Sigmoid colon (tissue), 7 donors: ENCODE measurements around the gene IL16. TPM values are rescaled to one million over a fixed set of nuclear protein-coding genes. Genes with fewer than 3 reads are reported as not detected.

Experiments
- DNase-seq: peaks from one replicate; pipeline ENCODE4 v3.0.0-alpha.2; 2019
- H3K27ac ChIP-seq, 4 donors: fragments of 200-600 bp; sonication (generic); one replicate each; pipeline ENCODE4 v1.5.1; 2016 to 2019; ENCODE audit warnings: mild to moderate bottlenecking in 1 of 4
- H3K27me3 ChIP-seq, 3 donors: fragments of 200-600 bp; sonication (generic); one replicate each; pipeline ENCODE4 v1.5.1; 2019; ENCODE audit warnings: mild to moderate bottlenecking in 1 of 3
- H3K36me3 ChIP-seq, 4 donors: fragments of 200-600 bp; sonication (generic); one replicate each; pipeline ENCODE4 v1.5.1; 2016 to 2019
- H3K4me1 ChIP-seq, 4 donors: fragments of 200-600 bp; sonication (generic); one replicate each; pipeline ENCODE4 v1.5.1; 2017 to 2019
- H3K4me3 ChIP-seq, 4 donors: fragments of 200-600 bp; sonication (generic); one replicate each; pipeline ENCODE4 v1.5.1; 2017 to 2019; ENCODE audit warnings: mild to moderate bottlenecking in 2 of 4, moderate library complexity in 1 of 4
- H3K9me3 ChIP-seq, 4 donors: fragments of 200-600 bp in 3 of 4; sonication (generic) in 3 of 4; one replicate each; pipeline versions ENCODE4 v1.5.1 to v1.6.1; 2013 to 2019
- EP300 ChIP-seq, 4 donors: sonication (generic); formaldehyde crosslinking; IDR thresholded peaks; one replicate each; pipeline ENCODE4 v1.6.1; 2017; ENCODE audit warnings: antibody characterized with exemption in 4 of 4
- POLR2A ChIP-seq, 2 donors: fragments of 450-650 bp; IDR thresholded peaks; one replicate each; pipeline ENCODE4 v1.6.1; 2016; ENCODE audit warnings: antibody characterized with exemption in 2 of 2, mild to moderate bottlenecking in 2 of 2, moderate library complexity in 2 of 2
- POLR2AphosphoS5 ChIP-seq, 4 donors: sonication (generic); formaldehyde crosslinking; IDR thresholded peaks; one replicate each; pipeline ENCODE4 v1.6.1; 2017; ENCODE audit warnings: antibody characterized with exemption in 4 of 4
- WGBS, 2 donors: extraction: QIAGEN DNeasy Blood & Tissue Kit; methylation state at CpG; one replicate each; pipeline ENCODE4 v1.1.7; 2013; 5-methylcytosine and 5-hydroxymethylcytosine counted together
- intact Hi-C: fragments of 100-400 bp; cut with DNase I; formaldehyde crosslinking; loops from one replicate; pipeline ENCODE4 v1.15.1; 2023
- polyA plus RNA-seq, 3 donors: library from polyadenylated mRNA; stranded (reverse); fragments of 200-250 nt; gene quantifications; one replicate each; pipeline ENCODE4 v1.2.3, GENCODE V29; 2013
- total RNA-seq, 4 donors: library from RNA; depleted of rRNA; stranded (reverse); fragments of >200 nt; gene quantifications; one replicate each; pipeline ENCODE4 v1.1.0, GENCODE V29; 2016
- TF ChIP-seq, protein P1 (sequence below), 4 experiments: fragments of 450-650 bp in 3 of 4; fragments of 200-600 bp in 1 of 4; IDR thresholded peaks; one replicate each; pipeline ENCODE4 v1.5.1; 2016 to 2019; ENCODE audit warnings: antibody characterized with exemption in 4 of 4, mild to moderate bottlenecking in 3 of 4, moderate library complexity in 2 of 4
- donor health status: healthy with polysubstance abuse.
- donor health status: Bipolar disorder and iron deficiency.
- donor health status: healthy.

IL16 gene
- total and polyA plus RNA-seq, 7 donors, result 3.0 to 52.8 (median 8.9) TPM

DNA sequence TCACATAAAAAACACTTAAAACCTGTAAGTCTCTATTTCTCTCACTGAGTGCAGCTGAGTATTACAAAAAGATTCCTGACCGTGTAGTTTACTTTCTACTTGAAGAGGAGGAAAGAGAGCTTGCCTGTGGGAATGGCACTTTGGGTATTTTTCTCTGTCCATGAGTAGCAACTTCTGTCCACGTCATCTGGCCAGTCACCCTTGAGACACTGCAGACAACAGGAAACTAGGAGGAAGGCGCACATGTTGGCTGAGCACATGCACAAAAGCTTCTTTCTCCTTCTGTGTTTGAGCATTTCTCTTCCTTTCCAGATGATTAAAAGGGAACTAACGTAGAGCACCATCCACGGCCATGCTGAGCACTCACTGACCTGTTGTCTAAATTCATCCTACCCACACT, 107.5 kb downstream of the IL16 start:
- H3K36me3 ChIP-seq, result peaks cover 0 to 4% (median 1%) of the 10 kb centered on the region in 4 donors
- H3K27ac ChIP-seq, result peak overlapping the region; percentile 27 to 54 (median 49)
- H3K4me3 ChIP-seq, result no peak overlapping the region
- DNase-seq, result no peak
- H3K9me3 ChIP-seq, result no peaks in the 10 kb centered on the region
- TF ChIP-seq POLR2AphosphoS5 (IDR thresholded peaks at IDR 0.05), result peak in 3 of 4 donors; percentile 12 to 42 (median 22)
- no peak for TF ChIP-seq EP300 (IDR thresholded peaks at IDR 0.05)
- 39 to 73% methylated on average over 5 of the region's 5 CpGs for WGBS, 2 donors
- intact Hi-C loops, result no loop called here
- H3K4me1 ChIP-seq, result peaks cover 0 to 8% (median 4%) of the 10 kb centered on the region in 4 donors
- no peaks in the 10 kb centered on the region for H3K27me3 ChIP-seq

DNA sequence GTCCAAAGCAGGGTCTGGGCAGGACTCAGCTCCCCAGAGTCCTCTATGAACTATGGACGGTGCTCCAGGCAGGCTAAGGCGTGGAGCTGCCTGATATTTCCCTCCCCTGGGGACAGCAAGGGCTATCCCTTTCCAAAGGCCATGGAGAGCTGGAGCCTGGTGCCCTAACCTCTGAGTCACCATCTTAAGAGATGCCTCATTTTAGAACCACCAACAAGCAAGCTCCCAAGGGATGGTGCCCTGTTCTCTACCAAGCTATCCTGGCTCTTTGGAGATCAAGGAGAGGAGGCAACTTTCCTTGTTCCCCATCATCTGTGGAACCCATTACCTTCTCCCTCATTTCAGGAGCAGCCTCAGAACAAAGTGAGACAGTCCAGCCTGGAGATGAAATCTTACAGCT, 111.6 kb downstream of the IL16 start:
- no peak overlapping the region for H3K4me3 ChIP-seq
- intact Hi-C loops, result no loop called here
- H3K27me3 ChIP-seq, result no peaks in the 10 kb centered on the region
- H3K36me3 ChIP-seq, result peaks cover 0 to 4% (median 1%) of the 10 kb centered on the region in 4 donors
- no peak overlapping the region for H3K27ac ChIP-seq
- WGBS, 2 donors, result 90 to 96% methylated on average over 2 of the region's 2 CpGs
- no peak for DNase-seq
- H3K9me3 ChIP-seq, result no peaks in the 10 kb centered on the region
- peaks cover 0 to 37% (median 31%) of the 10 kb centered on the region in 4 donors for H3K4me1 ChIP-seq
- TF ChIP-seq, protein P1, sequence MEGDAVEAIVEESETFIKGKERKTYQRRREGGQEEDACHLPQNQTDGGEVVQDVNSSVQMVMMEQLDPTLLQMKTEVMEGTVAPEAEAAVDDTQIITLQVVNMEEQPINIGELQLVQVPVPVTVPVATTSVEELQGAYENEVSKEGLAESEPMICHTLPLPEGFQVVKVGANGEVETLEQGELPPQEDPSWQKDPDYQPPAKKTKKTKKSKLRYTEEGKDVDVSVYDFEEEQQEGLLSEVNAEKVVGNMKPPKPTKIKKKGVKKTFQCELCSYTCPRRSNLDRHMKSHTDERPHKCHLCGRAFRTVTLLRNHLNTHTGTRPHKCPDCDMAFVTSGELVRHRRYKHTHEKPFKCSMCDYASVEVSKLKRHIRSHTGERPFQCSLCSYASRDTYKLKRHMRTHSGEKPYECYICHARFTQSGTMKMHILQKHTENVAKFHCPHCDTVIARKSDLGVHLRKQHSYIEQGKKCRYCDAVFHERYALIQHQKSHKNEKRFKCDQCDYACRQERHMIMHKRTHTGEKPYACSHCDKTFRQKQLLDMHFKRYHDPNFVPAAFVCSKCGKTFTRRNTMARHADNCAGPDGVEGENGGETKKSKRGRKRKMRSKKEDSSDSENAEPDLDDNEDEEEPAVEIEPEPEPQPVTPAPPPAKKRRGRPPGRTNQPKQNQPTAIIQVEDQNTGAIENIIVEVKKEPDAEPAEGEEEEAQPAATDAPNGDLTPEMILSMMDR (IDR thresholded peaks at IDR 0.05), result no peak
- TF ChIP-seq POLR2AphosphoS5 (IDR thresholded peaks at IDR 0.05), result no peak
- no peak for TF ChIP-seq POLR2A (IDR thresholded peaks at IDR 0.05)
- no peak for TF ChIP-seq EP300 (IDR thresholded peaks at IDR 0.05)

DNA sequence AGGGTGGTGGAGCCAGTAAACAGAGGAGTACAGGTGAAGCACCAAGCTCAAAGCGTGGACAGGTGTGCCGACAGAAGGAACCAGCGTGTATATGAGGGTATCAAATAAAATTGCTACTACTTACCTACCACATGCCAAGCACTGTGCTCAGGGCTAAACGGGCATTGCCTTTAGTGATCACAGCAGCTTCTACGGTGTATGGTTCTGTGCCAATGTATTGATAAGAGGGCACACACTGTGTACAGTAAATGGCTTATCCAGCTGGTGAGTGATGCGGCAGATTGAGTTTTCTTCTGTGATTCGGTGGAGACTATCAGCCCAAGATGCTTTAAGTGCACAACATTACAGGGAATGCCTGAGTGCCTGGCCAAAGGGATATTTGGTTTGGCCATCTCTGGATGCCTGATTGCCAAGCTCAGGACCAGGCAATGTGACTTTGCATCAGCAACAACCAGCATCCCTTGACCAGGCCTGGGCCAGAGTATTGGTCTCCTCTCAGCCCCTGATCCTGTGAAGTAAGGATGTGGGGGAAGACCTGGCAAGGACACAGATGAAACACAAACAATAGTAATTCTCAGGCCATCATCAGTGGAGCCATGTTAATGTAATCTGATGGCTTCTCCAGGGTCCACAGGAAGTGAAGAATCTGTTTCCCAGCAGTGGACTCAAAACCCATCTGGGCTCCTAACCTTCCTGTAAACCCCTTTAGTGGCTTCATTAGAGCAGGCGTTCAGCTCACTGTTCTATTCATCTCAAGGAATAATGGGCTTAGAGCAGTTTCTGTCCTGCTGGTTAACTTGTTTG, 113.2 kb downstream of the IL16 start:
- 95 to 96% methylated on average over 8 of the region's 8 CpGs for WGBS, 2 donors
- no peak for TF ChIP-seq POLR2A (IDR thresholded peaks at IDR 0.05)
- TF ChIP-seq, protein P1 (IDR thresholded peaks at IDR 0.05), result no peak
- no peak for TF ChIP-seq POLR2AphosphoS5 (IDR thresholded peaks at IDR 0.05)
- TF ChIP-seq EP300 (IDR thresholded peaks at IDR 0.05), result no peak
- peaks cover 0 to 4% (median 1%) of the 10 kb centered on the region in 4 donors for H3K36me3 ChIP-seq
- H3K4me1 ChIP-seq, result peaks cover 0 to 39% (median 30%) of the 10 kb centered on the region in 4 donors
- H3K4me3 ChIP-seq, result no peak overlapping the region
- H3K27ac ChIP-seq, result peak overlapping the region in 1 of 4 donors; percentile 76
- no peaks in the 10 kb centered on the region for H3K27me3 ChIP-seq
- intact Hi-C loops, result no loop called here
- no peaks in the 10 kb centered on the region for H3K9me3 ChIP-seq
- DNase-seq, result no peak

DNA sequence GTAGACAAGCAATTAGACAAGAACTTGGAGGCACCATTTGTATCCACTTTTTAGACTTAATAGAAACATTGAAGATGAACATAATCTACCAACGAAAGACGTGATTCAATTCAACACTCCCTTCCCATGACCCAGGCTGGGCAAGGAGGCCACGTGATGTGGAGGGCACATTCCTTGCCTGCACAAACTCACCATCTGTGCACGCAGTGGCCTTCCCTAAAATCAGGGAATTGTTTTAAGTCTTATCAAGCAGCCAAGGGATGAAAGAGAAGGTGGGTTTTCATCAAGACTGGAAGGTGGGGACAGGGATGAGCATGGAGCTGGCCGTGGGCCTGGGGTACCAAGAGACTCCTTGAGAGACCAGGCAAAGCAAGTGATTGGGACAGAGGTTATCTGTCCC, 113.8 kb downstream of the IL16 start:
- H3K27me3 ChIP-seq, result no peaks in the 10 kb centered on the region
- TF ChIP-seq EP300 (IDR thresholded peaks at IDR 0.05) (no peak), POLR2A (IDR thresholded peaks at IDR 0.05) (no peak), POLR2AphosphoS5 (IDR thresholded peaks at IDR 0.05) (no peak)
- TF ChIP-seq, protein P1 (IDR thresholded peaks at IDR 0.05), result no peak
- DNase-seq, result no peak
- no peaks in the 10 kb centered on the region for H3K9me3 ChIP-seq
- H3K27ac ChIP-seq, result peak overlapping the region in 2 of 4 donors; percentile 46 to 76
- H3K4me3 ChIP-seq, result no peak overlapping the region
- 94% methylated on average over 5 of the region's 5 CpGs for WGBS, 2 donors
- H3K36me3 ChIP-seq, result peaks cover 0 to 4% (median 1%) of the 10 kb centered on the region in 4 donors
- H3K4me1 ChIP-seq, result peaks cover 0 to 33% (median 30%) of the 10 kb centered on the region in 4 donors
- intact Hi-C loops, result no loop called here

DNA sequence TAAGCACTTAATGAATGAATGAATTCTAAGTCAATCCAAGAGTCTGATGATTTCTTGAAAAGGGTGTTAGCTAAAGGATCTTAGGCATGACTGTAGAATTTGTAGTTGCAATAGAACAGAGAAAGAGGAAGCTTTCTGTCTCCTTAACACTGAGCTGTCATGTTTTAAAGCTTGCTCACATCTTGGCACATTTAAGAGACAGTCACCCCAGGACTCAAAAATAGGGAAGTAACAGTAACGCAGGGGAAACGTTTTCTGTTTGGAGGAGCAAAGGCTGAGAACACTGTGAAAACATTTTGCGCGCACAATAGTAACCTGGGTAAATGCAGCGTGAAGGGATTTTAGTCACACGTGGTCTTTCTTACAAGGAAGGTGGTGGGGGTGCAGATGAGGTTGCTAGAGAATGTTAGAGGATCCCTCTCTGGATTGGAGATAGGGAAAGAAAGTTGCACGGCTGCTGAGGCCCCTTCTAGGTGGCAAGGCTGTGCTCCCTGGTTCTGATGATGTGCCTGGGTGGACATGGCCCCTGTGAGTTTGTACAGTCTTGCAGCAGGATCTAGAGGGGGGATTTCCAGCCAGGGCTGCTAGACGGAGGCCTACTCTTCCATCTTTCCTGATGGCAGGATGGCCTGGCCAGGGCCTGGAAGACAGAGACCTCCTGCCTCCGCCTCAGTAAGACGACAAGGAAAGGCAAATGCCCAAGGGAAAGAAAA, 115.2 kb downstream of the IL16 start:
- Histone ChIP-seq H3K27me3 (no peaks in the 10 kb centered on the region), H3K27ac (peak overlapping the region; percentile 57 to 76 (median 65)), H3K9me3 (no peaks in the 10 kb centered on the region), H3K4me1 (peaks cover 0 to 33% (median 30%) of the 10 kb centered on the region in 4 donors), H3K36me3 (peaks cover 0 to 5% (median 0%) of the 10 kb centered on the region in 4 donors), H3K4me3 (no peak overlapping the region)
- no peak for DNase-seq
- TF ChIP-seq EP300 (IDR thresholded peaks at IDR 0.05) (no peak), POLR2AphosphoS5 (IDR thresholded peaks at IDR 0.05) (peak in 1 of 4 donors; percentile 29), POLR2A (IDR thresholded peaks at IDR 0.05) (no peak)
- TF ChIP-seq, protein P1 (IDR thresholded peaks at IDR 0.05), result no peak
- WGBS, 2 donors, result 60 to 83% methylated on average over 10 of the region's 10 CpGs
- intact Hi-C loops, result no loop called here
